T47D (cell line): ENCODE results near the gene BMAL2.

Source experiments
- DNase-seq, 2 experiments: peaks; one replicate each; pipeline versions ENCODE4 v3.0.0 to v3.0.0-alpha.2; 2011 to 2012; ENCODE audit warnings: low read depth in 1 of 2, low spot score in 1 of 2
- JUND ChIP-seq: IDR thresholded peaks from 2 replicates; pipeline ENCODE4 v1.6.1; 2012; ENCODE audit warnings: low read depth
- in situ Hi-C: cut with HindIII; loops from 2 replicates; pipeline ENCODE4 v1.10.0; 2016; ENCODE audit warnings: low sequenced_read_pairs, low pct_unique_long_range_greater_than_20kb

Gene BMAL2

GRCh38 chr12:27332407-27332713 lies 276 bp upstream of the BMAL2 start:
- no peak for DNase-seq
- no peak for TF ChIP-seq JUND
- in situ Hi-C loops: no loop called here

- TF ChIP-seq JUND: no peak
- in situ Hi-C loops: no loop called here
- peak; percentile 5 to 28 for DNase-seq
Measured at GRCh38 chr12:27333403-27334009, 870 bp downstream of the BMAL2 start.

- in situ Hi-C loops: no loop called here
- no peak for DNase-seq
- no peak for TF ChIP-seq JUND
Measured at GRCh38 chr12:27334042-27334720, 1.5 kb downstream of the BMAL2 start.

- in situ Hi-C loops: no loop called here
Measured at GRCh38 chr12:27334721-27335082, 2.1 kb downstream of the BMAL2 start.

GRCh38 chr12:27335364-27336281 lies 3.0 kb downstream of the BMAL2 start:
- in situ Hi-C loops: no loop called here
- TF ChIP-seq JUND: no peak

More at GRCh38 chr12:27334721-27335082, 2.1 kb downstream of the BMAL2 start:
- no peak for DNase-seq
- no peak for TF ChIP-seq JUND

GRCh38 chr12:27336282-27336653 lies 3.6 kb downstream of the BMAL2 start:
- in situ Hi-C loops: no loop called here
- TF ChIP-seq JUND: no peak
- no peak for DNase-seq

More at GRCh38 chr12:27335364-27336281, 3.0 kb downstream of the BMAL2 start:
- DNase-seq: no peak

GRCh38 chr12:27337376-27337775 lies 4.7 kb downstream of the BMAL2 start:
- in situ Hi-C loops: no loop called here
- no peak for TF ChIP-seq JUND
- DNase-seq: no peak

- in situ Hi-C loops: no loop called here
- TF ChIP-seq JUND: no peak
- DNase-seq: no peak
Measured at GRCh38 chr12:27338473-27338872, 5.8 kb downstream of the BMAL2 start.

GRCh38 chr12:27340971-27341370 lies 8.3 kb downstream of the BMAL2 start:
- in situ Hi-C loops: no loop called here
- no peak for TF ChIP-seq JUND
- DNase-seq: no peak

GRCh38 chr12:27342536-27342935 lies 9.9 kb downstream of the BMAL2 start:
- in situ Hi-C loops: no loop called here
- DNase-seq: no peak
- no peak for TF ChIP-seq JUND

GRCh38 chr12:27343255-27344000 lies 10.8 kb downstream of the BMAL2 start:
- no peak for TF ChIP-seq JUND
- in situ Hi-C loops: no loop called here
- no peak for DNase-seq

GRCh38 chr12:27344246-27344645 lies 11.6 kb downstream of the BMAL2 start:
- DNase-seq: no peak
- TF ChIP-seq JUND: no peak
- in situ Hi-C loops: no loop called here
